Stimulated activated CD4-positive, alpha-beta T cell treated with anti-CD3 and anti-CD28 coated beads, Interleukin-12 subunit alpha, Interleukin-12 subunit beta, amount 100 ng/mL, for 4 hours (primary cell): ENCODE data around the gene CHTOP.
A peak's percentile ranks its signal among the peaks of the same experiment; 100 is the strongest.
"Not testable (repeated sequence)": the region's sequence is repeated elsewhere in the genome, so short reads cannot be mapped to it uniquely, and the experiment has no call there.

Experiments
- DNase-seq: peaks from one replicate; pipeline ENCODE4 v3.0.0-alpha.2; 2020

The CHTOP gene

DNA sequence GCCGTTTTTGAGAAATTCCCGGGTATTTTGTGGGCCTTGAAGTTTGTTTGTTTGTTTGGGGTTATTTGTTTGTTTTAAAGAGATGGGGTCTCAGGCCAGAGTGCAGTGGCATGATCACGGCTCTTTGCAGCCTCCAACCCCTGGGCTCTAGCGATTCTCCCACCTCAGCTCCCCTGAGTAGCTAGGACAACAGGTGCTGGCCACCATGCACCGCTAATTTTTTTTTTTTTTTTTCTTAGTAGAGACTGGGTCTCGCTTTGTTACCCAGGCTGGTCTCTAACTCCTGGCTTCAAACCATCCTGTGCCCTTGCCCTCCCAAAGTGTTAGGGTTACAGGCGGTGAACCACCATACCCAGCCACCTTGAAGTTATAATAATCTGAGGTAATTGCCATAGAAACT, 2.0 kb downstream of the CHTOP start:
- no peak for DNase-seq

DNA sequence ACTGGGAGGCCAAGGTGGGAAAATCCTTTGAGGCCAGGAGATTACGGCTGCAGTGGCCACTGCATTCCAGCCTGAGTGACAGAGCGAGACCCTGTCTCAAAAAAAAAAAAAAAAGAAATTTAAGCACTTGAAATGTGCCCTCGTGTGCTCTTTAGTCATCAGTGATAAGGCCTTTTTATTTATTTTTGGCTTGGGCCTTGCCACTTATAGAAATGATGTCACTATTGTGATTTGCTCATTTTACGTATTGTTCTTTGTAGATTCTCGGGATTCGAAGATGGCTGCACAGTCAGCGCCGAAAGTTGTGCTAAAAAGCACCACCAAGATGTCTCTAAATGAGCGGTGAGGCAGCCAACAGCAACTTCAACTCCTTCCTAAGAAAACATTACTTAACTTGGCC, 2.4 kb downstream of the CHTOP start:
- DNase-seq: no peak

DNA sequence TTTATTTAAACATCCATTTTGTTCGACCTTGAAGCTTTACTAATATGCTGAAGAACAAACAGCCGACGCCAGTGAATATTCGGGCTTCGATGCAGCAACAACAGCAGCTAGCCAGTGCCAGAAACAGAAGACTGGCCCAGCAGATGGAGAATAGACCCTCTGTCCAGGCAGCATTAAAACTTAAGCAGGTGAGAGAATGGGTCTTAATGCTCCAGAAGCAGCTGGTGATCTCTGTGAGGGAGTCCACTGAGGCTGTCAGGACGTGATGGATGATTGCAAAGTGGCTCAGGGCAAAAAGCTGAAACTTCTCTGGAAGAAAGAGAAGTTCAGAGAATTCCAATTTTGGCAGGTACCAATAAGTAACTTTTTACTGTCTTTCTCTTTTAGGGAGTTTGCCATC, 4.4 kb downstream of the CHTOP start:
- no peak for DNase-seq

DNA sequence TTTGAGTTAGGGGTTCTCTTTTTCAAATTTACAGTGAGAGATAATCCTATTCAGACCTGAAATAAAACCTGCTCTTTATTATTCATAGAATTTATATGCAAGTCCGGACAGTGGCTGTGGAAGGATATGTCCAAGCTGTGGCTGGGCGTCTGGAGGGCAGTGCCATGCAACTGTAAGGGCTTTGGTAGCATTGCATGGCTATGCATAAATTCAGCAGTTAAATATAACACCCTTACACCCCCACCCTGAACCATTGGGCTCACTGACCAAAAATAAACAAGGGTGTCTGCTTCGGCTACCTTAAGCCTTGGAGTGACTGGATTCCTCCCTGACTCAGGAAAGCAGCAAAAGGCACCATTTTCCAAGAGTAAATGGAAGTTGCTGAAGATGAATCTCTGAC, 5.4 kb downstream of the CHTOP start:
- DNase-seq: no peak

DNA sequence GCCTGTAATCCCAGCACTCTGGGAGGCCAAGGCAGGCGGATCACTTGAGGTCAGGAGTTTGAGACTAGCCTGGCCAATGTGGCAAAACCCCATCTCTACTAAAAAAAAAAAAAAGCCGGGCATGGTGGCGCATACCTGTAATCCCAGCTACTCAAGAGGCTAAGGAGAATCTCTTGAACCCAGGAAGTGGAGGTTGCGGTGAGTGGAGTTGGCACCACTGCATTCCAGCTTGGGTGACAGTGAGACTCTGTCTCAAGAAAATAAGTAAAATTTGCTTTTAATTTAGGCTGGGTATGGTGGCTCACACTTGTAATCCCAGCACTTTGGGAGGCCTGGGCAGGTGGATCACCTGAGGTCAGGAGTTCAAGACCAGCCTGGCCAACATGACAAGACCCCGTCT, 6.3 kb downstream of the CHTOP start:
- not testable (repeated sequence) for DNase-seq

DNA sequence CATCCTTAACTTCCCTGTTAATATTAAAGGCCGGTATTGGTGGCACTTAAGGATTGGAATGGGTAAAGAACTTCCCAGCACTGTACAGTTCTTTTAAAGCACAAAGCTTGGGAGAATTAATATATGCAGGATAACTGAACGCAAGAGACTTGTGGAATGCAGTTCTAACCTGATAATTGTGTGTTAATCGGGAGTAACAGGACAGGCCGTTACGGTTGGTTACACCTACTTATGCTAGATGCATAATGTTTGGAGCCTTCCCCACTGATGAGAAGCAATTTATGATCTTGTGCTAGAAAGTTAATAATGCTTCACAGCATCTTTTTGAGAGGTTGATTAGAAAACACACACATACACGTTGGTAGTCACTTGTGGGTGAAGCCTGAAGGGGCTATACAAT, 7.0 kb downstream of the CHTOP start:
- no peak for DNase-seq

DNA sequence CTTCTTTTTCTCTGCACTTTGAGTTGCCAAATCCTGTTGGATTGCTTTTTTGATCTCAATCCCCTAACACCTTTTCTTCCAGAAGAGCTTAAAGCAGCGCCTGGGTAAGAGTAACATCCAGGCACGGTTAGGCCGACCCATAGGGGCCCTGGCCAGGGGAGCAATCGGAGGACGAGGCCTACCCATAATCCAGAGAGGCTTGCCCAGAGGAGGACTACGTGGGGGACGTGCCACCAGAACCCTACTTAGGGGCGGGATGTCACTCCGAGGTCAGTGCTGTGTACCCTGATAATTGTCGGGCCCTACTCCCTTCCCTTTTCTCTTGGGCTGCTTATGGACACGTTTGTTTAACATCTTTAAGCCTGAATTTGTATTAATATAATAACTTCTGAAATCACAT, 8.3 kb downstream of the CHTOP start:
- DNase-seq: no peak

DNA sequence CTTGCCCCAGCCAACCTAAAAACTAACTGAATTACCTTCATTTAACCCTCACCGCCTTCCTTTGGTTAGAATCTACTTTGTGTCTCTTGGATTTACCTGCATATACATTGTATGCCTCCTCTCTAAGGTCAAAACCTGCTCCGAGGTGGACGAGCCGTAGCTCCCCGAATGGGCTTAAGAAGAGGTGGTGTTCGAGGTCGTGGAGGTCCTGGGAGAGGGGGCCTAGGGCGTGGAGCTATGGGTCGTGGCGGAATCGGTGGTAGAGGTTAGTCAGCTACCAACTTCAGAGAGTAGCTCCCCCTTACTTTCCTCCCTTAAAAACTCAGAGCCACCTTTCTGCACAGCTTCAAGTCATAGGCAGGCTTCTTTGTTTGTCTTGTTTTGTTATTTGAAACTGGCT, 9.2 kb downstream of the CHTOP start:
- DNase-seq: no peak

DNA sequence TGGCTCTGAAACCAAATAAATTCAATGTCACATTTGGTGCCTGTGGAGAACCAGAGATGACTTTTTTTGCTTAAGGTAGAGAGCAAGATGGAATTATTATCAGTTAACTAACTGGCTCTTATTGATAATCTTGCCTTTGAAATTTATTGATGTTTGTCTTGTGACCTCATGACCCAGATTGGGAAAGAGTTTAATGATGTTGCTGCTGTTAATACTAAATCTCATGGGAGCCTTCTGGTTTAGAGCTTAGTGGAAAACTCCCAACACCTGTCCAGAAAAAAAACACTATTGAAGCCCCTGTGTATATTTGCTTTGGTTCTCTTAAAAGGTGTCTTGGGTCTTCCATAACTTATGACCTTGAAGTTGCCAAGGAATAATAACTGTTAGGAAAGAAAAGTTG, 9.9 kb downstream of the CHTOP start:
- DNase-seq: no peak

DNA sequence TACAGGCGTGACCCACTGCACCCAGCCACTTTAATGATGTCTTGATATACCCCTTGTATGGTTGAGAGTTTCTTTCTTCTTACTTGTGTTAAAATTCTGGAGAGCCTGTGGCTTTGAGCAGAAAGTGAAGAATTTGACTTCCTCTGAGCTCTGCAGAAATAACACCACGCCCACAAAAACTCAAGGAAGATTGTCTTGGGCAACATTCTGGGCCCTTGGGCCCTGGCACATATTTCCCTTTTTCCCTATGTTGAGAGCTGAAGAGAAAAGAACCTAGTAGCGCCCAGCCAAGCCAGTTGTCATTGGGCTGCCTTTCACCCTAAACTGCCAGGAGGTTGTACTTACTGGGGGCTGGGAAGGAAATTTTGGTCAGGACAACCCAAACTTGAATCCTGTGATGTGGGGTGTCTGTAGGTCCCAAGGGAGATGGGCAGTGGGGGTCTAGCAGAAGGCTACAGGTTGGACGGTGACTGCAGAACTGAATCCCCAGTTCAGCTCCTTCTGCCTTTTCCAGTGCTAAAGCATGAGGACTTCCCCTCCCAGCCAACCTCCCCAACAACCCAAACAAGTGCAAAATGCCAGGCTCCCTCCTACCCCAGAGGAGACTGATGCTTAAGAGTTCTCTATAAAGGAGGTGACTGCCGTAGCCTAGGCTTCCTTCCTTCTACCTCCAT, 12.9 kb downstream of the CHTOP start:
- DNase-seq: no peak

DNA sequence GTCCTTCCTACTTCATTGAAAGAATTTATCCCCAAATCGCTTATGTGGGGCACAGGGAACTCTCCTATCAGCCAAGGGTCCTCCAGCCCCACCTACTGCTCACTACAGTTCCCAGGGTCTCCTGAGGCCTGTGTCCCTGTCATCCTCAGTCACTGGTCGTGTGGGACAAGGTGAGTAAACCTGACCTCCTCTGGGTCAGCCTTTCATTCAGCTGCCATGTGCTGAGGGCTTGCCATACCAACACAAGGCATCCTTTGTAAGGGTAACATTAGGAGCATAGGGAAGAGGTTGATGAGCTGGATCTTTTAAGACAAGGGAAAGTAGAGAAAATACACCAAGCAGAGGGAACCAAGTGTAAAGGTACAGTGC, 13.5 kb downstream of the CHTOP start:
- no peak for DNase-seq

DNA sequence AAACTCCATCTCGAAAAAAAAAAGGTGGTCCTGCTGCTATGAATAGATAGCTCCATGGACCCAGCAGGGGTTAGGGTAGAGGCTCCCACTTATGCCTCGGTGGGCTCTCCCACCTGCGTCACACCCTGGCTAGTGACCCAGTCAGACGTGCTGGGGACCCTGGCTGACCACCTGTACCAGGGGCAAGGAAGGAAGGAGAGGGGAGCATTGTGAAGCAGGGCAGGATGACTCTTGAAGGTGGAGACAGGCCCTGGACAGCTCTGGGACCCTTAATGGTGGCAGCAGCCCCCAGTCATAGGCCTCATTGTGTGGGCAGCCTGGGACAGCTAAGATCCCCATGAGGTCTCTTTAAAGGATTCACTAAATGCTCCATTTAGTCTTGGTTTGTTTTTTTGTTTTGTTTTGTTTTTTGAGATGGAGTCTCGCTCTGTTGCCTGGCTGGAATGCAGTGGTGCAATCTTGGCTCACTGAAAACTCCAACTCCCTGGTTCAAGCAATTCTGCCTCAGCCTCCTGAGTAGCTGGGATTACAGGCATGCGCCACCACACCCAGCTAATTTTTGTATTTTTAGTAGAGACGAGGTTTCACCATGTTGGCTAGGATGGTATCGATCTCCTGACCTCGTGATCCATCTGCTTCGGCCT, 14.3 kb downstream of the CHTOP start:
- no peak for DNase-seq

DNA sequence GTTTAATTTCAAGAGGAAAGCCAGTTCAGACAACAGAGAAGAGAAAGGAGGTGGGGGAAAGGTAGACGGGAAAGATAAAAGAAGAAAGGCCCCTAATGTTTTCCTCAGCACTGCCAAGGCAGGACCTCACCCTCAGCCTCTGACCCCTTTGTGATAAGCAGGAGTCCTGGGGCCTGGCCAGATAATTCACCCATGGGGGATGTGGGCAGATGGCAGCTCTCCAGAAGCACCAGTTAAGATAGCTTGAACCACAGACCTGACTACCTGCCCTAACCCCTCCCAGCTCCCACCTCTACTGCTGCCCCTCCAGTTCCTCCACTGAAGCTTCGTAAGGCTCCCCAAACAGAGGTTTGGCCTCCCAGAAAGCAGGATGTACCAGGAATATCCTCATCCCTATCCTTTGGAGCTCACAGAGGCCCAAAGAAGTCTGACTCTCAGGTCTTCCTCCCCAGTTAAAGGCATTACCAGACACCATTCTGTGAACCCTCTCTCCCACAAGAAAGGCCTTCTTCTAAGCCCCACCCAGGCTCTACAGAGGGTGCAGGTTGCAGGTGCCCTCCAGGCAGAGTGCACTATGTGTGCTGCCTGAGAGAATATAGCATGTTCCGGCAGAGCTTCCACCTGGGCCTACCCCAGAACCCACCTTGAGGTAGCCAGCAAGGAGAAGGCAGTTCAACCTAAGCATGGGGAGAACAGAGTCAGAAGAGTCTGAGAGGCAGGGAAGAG, 15.4 kb downstream of the CHTOP start:
- DNase-seq: no peak

DNA sequence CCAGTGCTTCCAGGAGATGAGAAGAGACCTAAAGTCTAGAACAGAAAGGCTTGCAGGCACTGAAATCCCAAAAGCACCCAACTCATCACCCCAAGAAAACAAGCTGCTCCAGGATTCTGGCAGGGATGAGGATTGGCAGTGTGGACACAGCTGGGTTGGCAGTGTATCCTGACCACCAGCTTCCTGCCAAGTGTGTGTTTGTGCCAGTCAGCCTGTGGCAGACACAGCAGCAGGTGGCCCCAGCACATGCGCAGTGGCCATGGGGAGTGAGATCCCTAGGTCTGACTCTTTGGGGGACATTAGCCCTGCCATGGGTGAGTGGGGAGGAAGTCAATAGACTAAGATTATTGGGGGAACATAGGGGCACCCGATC, 16.0 kb downstream of the CHTOP start:
- no peak for DNase-seq

DNA sequence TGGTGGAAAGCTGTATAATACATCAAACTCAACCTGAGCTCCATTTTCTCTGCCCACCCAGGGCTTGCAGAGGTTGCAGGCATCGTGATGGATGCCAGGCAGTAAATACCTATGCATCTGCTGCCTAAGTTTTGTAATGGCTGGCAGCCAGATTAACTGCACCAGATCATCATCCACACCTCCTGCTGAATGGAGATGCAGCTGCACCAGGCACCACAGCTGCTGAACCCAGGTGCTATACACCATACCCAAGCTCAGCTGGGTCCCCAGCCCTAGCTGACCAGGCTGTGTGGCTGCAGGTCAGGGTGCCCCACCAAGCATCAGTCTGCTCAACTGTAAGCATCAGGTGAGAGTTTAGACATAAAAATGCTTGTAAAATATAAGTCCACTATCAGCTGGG, 17.9 kb downstream of the CHTOP start:
- no peak for DNase-seq

DNA sequence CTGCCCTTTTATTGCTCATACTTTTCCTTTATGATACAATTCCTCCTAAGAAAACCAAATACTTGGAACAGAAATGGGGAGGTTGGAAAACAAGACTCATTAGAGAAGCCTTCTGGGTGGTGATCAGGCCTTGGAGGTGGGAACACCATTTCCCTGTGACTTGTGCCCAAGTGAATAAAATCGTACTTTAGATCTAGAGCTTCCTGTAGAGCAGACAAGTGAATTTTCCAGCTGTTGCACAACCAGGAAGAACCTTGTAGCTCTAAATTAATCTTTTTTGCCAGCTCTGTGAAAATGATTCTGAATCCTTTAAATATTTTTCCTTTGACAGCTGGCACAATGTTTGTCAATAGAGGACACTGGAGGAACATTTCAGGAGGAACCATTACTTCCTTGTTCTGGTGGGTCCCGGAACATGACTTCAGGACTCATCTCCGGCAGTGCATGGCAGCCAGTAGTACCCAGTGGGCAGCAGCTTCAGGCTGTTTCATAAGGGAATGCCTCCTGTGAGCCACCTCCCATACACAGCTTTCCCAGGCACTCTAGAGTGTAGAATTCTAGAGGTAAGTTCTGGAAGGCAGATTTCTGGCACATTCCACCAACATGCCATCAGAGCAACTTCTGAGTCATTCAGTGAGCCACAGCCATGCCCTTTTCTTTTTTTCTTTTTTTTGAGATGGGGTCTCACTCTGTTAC, 19.1 kb downstream of the CHTOP start:
- DNase-seq: no peak

DNA sequence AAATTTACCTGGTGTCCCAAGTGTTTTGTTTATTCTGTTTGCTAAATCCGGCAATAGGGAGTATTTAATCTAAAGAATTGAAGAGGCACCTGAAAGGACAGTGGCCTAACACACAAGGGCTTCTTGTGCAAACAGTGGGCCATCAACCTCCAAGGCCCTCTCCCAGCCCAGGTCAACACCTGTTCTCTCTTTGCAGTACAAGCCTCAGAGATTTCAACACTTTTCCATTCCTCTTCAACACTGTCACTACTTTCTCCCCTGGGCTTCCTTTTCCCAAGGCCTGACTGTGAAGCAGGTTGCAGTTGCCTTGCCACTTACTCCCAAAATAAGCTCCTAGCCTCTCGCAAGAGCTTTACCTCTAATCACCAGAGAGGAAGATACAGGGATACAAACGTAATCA, 21.5 kb downstream of the CHTOP start:
- no peak for DNase-seq

DNA sequence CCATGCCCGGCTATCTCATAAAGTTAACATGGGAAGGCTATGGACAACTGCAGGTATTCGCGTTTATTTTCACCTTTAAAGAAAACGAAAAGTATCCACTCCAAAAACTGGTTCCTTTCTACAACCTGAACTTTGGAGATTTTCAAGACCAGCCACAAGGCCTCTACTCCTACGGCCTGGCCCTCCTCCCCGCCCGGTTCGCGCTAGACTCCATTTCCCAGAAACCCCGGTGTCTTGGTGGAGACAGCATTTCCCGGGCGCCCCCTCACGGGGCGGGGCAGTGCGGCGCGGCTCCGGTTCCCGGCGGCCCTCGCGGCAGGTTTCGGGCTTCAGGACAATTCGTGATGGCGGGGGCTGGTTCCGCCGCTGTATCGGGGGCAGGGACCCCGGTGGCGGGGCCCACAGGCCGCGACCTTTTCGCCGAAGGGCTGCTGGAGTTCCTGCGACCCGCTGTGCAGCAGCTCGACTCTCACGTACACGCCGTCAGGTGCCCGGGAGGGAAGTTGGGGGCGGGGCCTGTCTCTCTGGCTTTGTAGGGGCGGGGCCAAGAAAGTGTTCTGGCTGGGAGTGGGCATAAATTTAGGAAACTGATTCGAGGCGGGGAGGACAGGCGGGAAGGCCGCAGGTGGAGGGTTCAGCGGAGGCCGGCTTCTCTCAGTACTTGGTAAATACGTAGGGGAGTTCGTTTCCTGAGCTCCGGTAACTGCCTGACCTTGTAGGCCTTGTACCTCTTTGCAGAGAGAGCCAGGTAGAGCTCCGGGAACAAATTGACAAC, 24.7 kb downstream of the CHTOP start, which contains the start of gene SNAPIN:
Gene SNAPIN (plus strand): TSS at position 304 of the 775 bp plus-strand sequence. CDS start 41 bp downstream, at position 345.
- peak; percentile 86 for DNase-seq

DNA sequence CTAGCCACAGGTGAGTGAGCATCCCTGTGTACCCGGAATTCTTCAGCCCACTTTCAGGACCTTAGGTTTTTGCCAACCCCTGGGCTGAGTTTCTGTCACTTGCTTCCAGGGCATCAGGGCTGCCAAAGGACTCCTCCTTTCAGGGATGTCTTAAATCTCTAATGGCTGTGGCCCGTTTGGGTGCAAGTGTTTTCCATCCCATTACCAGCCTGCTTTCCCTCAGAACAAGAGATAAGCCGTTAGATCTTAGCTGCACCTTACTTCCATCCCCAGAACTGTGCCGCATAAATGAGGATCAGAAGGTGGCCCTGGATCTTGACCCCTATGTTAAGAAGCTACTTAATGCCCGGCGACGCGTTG, 25.3 kb downstream of the CHTOP start:
- no peak for DNase-seq

DNA sequence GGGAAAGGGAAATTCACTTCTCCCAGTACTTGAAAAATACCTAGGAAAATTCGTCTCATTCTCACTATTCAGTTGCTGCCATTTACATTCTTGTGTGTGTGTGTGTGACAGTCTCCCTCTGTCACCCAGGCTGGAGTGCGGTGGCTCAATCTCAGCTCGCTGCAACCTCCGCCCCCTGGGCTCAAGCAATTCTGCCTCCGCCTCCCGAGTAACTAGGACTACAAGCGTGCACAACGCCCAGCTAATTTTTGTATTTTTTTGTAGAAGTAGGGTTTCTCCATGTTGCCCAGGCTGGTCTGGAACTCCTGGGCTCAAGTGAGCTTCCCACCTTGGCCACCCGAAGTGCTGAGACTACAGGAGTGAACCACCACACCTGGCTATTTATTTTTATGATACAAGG, 25.8 kb downstream of the CHTOP start:
- DNase-seq: no peak

DNA sequence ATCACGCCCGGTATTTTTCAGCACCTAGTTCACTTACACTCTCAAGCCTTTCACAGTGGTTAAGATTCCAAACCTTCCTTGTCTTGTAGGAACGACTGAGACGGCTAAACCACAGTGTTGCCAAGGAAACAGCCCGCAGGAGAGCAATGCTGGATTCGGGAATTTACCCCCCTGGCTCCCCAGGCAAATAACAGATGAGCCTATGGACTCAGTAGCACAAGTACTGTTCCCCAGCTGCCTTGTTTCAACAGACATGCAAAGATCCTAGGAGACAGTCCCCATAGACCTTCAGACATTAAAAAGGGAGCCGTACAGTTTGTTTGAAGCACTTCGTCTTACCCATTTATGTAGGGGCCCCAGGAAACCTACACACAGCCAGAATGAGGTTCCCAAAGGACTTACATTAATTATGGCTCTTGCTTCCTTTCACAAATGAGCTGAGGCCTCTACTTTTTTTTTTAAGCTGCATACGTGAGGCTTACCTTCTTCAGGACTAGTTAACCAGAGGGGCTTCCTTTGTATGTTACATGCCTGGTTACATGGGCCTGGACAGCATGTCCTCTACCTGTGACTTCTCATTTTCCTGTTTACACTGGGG, 27.3 kb downstream of the CHTOP start:
- DNase-seq: no peak

DNA sequence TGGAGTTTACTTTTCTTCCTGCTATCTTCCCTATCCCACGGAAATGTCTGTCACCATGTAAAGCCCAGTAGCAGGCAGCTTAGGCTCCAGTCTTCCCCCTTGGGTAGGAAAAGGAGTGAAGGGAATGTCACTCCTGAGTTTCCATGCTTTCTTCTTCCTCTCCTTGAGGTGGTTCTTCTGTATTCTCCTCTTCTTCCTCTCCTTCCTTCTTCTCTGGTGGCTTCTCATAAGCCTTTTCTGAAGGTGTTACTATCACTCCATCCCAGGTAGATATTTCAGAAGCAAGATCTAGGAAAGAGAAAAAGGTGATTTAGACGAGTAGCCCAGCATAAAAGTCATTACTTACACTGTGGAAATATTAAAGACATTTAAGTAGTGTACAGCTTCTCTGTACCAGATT, 28.4 kb downstream of the CHTOP start:
- DNase-seq: no peak

DNA sequence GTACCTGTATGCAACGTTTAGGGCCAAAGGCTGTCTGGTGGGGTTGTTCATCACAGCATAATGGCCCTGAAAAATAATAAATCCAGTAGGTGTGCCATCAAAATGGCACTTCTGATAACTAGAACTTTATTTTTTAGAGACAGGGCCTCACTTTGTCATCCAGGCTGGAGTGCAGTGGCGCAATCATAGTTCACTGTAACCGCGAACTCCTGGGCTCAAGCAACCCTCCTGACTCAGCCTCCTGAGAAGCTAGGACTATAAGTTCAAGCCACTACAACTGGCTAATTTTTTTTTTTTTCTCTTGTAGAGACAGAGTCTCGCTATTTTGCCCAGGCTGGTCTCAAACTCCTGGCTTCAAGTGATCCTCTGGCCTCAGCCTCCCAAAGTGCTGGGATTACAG, 29.3 kb downstream of the CHTOP start:
- no peak for DNase-seq
